ENCODE results near the gene BSN.

BSN gene

GRCh38 chr3:49652218-49652902 lies 98.1 kb downstream of the BSN start:
- no peak for TF ChIP-seq CTCF (IDR thresholded peaks at IDR 0.05)
- H3K4me1 ChIP-seq (ENCODE audit: control insufficient read depth in 1 of 2, insufficient read depth in 1 of 2, low read depth in 1 of 2, low read length in 1 of 2), result no peaks in the 10 kb centered on the region

DNA sequence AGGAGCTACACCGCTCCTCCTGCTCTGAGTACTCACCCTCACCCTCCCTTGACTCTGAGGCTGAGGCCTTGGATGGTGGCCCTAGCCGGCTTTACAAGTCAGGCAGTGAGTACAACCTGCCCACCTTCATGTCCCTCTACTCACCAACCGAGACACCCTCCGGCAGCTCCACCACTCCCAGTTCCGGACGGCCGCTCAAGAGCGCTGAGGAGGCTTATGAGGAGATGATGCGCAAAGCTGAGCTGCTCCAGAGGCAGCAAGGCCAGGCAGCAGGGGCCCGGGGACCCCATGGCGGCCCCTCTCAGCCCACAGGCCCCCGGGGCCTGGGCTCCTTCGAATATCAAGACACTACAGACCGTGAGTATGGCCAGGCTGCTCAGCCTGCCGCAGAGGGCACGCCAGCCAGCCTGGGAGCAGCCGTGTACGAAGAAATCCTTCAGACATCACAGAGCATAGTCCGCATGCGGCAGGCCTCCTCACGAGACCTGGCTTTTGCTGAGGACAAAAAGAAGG lies 98.7 kb downstream of the BSN start:
- no peak for TF ChIP-seq CTCF (IDR thresholded peaks at IDR 0.05)
- Histone ChIP-seq H3K9me3 (no peaks in the 10 kb centered on the region), H3K36me3 (no peaks in the 10 kb centered on the region), H3K27me3 (peaks cover 12% of the 10 kb centered on the region), H3K27ac (no peak overlapping the region), H3K4me1 (ENCODE audit: control insufficient read depth in 1 of 2, insufficient read depth in 1 of 2, low read depth in 1 of 2, low read length in 1 of 2) (no peaks in the 10 kb centered on the region), H3K4me3 (ENCODE audit: low read depth in 1 of 2, low read length in 1 of 2) (no peak overlapping the region)

More at GRCh38 chr3:49652218-49652902, 98.1 kb downstream of the BSN start:
- Histone ChIP-seq H3K27me3 (peaks cover 12% of the 10 kb centered on the region), H3K36me3 (no peaks in the 10 kb centered on the region), H3K27ac (no peak overlapping the region), H3K9me3 (no peaks in the 10 kb centered on the region), H3K4me3 (ENCODE audit: low read depth in 1 of 2, low read length in 1 of 2) (no peak overlapping the region)

GRCh38 chr3:49653621-49654020 lies 99.3 kb downstream of the BSN start:
- TF ChIP-seq CTCF (IDR thresholded peaks at IDR 0.05), result no peak
- no peak overlapping the region for H3K4me3 ChIP-seq (ENCODE audit: low read depth in 1 of 2, low read length in 1 of 2)

DNA sequence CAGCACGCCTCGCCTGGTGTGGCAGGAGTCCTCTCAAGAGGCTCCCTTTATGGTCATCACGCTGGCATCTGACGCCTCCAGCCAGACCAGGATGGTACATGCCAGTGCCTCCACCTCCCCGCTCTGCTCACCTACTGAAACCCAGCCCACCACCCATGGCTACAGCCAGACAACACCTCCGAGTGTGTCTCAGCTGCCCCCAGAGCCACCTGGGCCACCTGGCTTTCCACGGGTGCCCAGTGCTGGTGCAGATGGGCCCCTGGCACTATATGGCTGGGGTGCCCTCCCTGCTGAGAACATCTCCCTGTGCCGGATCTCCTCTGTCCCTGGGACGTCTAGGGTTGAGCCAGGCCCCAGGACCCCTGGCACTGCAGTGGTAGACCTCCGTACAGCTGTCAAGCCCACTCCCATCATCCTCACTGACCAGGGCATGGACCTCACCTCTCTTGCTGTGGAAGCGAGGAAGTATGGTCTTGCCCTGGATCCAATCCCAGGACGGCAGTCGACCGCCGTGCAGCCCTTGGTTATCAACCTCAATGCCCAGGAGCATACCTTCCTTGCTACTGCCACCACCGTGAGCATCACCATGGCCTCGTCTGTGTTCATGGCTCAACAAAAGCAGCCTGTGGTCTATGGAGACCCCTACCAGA lies 100.0 kb downstream of the BSN start:
- no peak for TF ChIP-seq CTCF (IDR thresholded peaks at IDR 0.05)
- no peak overlapping the region for H3K4me3 ChIP-seq (ENCODE audit: low read depth in 1 of 2, low read length in 1 of 2)
- H3K4me1 ChIP-seq (ENCODE audit: control insufficient read depth in 1 of 2, insufficient read depth in 1 of 2, low read depth in 1 of 2, low read length in 1 of 2), result no peaks in the 10 kb centered on the region
- H3K27me3 ChIP-seq, result peaks cover 12% of the 10 kb centered on the region
- H3K36me3 ChIP-seq, result no peaks in the 10 kb centered on the region
- H3K27ac ChIP-seq, result no peak overlapping the region
- no peaks in the 10 kb centered on the region for H3K9me3 ChIP-seq

More at GRCh38 chr3:49653621-49654020, 99.3 kb downstream of the BSN start:
- H3K27ac ChIP-seq, result no peak overlapping the region
- H3K36me3 ChIP-seq, result no peaks in the 10 kb centered on the region
- no peaks in the 10 kb centered on the region for H3K9me3 ChIP-seq
- peaks cover 12% of the 10 kb centered on the region for H3K27me3 ChIP-seq
- H3K4me1 ChIP-seq (ENCODE audit: control insufficient read depth in 1 of 2, insufficient read depth in 1 of 2, low read depth in 1 of 2, low read length in 1 of 2), result no peaks in the 10 kb centered on the region

GRCh38 chr3:49654955-49655556 lies 100.8 kb downstream of the BSN start:
- Histone ChIP-seq H3K27ac (no peak overlapping the region), H3K36me3 (no peaks in the 10 kb centered on the region), H3K9me3 (no peaks in the 10 kb centered on the region), H3K4me3 (ENCODE audit: low read depth in 1 of 2, low read length in 1 of 2) (no peak overlapping the region), H3K4me1 (ENCODE audit: control insufficient read depth in 1 of 2, insufficient read depth in 1 of 2, low read depth in 1 of 2, low read length in 1 of 2) (no peaks in the 10 kb centered on the region), H3K27me3 (peaks cover 12% of the 10 kb centered on the region)
- no peak for TF ChIP-seq CTCF (IDR thresholded peaks at IDR 0.05)
